ENCODE measurements around the gene ARHGEF17. TPM values are rescaled to one million over a fixed set of nuclear protein-coding genes. Genes with fewer than 3 reads are reported as not detected.
A peak's percentile ranks its signal among the peaks of the same experiment; 100 is the strongest.

The ARHGEF17 gene
- total RNA-seq, 2 donors from 2014 or later = 31.0 to 39.0 TPM

DNA sequence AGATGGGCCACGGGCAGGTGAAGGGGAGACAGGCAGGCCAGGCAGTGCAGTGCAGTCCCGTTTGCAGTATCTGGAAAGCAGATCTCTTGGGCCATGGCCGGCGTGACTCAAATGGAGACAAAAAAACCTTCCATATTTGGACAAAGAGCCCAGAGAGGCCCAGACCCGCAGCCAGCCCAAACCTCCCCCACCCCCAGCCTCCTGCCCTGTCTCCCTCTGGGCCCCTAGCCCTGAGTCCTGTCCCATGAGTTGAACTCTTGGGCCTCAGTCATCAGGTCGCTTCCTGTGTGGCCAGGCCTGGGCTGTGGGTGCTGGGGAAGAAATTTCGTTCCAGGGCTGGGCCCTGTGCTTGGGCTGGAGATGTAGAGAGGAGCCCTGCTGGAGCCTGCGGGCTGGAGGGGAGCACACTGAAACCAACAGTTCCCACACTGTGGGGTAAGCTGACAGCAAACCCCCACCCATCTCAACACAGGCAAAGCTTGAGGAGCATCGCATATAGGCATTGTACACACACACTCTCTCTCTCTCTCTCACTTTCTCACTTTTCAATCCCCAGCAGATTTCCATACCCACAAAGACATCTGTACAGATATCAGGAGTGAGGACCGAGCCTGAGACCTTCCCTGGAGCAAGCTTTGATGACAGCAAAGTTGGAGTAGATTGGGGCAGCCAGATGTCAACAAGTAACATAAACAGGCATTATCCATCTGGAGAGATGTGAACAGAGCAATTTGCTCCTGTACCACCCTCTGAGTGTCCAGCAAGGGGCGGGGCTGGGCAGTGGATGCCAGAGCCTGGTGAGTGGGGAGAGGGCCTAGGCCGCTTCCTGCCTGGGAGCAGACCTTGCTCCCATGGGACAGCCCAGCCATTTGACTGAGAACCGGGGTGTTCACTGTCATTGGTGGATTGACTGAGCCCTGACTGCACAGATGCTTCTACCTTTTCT, 17.2 kb downstream of the ARHGEF17 start:
- H3K4me1 Mint-ChIP-seq = peaks cover 12% of the 10 kb centered on the region
- WGBS, 2 experiments (ENCODE audit: insufficient coverage in 1 of 2, insufficient read length in 1 of 2) = 82 to 88% methylated on average over 6 to 13 of the region's 13 CpGs
- no peak overlapping the region for H3K4me3 Mint-ChIP-seq
- H3K27me3 Mint-ChIP-seq (ENCODE audit: insufficient read depth) = no peaks in the 10 kb centered on the region
- no peaks in the 10 kb centered on the region for H3K36me3 ChIP-seq (ENCODE audit: control insufficient read depth, insufficient read depth, low read length)
- H3K4me1 ChIP-seq (ENCODE audit: control insufficient read depth, insufficient read depth, low read length) = no peaks in the 10 kb centered on the region
- no peak overlapping the region for H3K9ac ChIP-seq (ENCODE audit: extremely low read depth, low read length, poor library complexity, severe bottlenecking)
- H3K27me3 ChIP-seq (ENCODE audit: control insufficient read depth, insufficient read depth, low read length, poor library complexity, severe bottlenecking) = no peaks in the 10 kb centered on the region
- H3K36me3 Mint-ChIP-seq (ENCODE audit: low read depth) = peaks cover 4% of the 10 kb centered on the region
- no peak overlapping the region for H3K27ac Mint-ChIP-seq
- H3K9me3 ChIP-seq (ENCODE audit: control insufficient read depth, low read length) = no peaks in the 10 kb centered on the region
- DNase-seq = no peak
- H3K4me3 ChIP-seq (ENCODE audit: low read length) = no peak overlapping the region
- H3K9me3 Mint-ChIP-seq = no peaks in the 10 kb centered on the region
- H3K27ac ChIP-seq (ENCODE audit: low read depth, low read length) = peak overlapping the region; percentile 12
- TF ChIP-seq, protein P1, sequence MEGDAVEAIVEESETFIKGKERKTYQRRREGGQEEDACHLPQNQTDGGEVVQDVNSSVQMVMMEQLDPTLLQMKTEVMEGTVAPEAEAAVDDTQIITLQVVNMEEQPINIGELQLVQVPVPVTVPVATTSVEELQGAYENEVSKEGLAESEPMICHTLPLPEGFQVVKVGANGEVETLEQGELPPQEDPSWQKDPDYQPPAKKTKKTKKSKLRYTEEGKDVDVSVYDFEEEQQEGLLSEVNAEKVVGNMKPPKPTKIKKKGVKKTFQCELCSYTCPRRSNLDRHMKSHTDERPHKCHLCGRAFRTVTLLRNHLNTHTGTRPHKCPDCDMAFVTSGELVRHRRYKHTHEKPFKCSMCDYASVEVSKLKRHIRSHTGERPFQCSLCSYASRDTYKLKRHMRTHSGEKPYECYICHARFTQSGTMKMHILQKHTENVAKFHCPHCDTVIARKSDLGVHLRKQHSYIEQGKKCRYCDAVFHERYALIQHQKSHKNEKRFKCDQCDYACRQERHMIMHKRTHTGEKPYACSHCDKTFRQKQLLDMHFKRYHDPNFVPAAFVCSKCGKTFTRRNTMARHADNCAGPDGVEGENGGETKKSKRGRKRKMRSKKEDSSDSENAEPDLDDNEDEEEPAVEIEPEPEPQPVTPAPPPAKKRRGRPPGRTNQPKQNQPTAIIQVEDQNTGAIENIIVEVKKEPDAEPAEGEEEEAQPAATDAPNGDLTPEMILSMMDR (conservative IDR thresholded peaks at IDR 0.05) = no peak

DNA sequence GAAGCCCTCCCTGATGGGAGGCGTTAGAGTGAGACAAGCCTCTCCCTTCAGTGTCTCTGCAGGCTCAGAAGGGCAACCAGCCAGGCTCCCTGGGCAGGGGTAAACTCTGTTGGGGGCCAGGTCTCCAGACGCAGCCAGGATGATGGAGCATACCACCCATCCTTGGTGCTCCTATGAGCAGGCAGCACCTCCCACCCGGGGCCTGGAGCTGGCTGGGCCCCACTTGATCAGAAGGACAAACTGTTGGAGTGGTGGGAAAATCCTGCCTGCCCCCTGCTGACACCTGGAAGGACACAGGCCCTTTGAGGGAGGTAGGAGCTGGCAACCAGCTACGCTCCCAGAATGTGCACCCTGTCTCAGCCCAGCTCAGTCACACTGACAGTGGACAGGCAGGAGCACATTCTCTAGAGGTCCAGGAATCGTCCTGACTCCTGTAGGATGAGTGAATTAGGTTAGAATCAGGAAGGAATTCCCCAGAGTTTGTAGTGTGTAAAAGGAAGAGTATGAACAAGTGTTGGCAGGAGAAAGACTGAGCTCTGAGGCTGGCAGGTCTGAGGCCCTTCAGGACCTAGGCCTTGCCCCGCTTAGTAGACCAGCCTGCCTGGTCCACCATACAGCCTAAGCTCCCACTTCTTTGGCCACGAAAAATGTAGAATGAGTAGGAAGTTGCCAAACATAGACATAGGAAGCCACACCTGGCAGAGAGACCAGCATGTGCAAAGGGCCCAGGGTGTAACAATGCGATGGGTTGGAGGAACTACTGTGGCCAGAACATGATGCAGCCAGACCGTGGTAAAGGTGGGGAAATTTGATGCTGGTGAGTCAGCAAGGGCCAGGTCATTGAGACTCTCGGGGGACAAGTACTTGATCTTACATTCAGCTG, 19.1 kb downstream of the ARHGEF17 start:
- Histone ChIP-seq H3K27me3 (ENCODE audit: control insufficient read depth, insufficient read depth, low read length, poor library complexity, severe bottlenecking) (no peaks in the 10 kb centered on the region), H3K27ac (ENCODE audit: low read depth, low read length) (no peak overlapping the region), H3K36me3 (ENCODE audit: control insufficient read depth, insufficient read depth, low read length) (no peaks in the 10 kb centered on the region), H3K9ac (ENCODE audit: extremely low read depth, low read length, poor library complexity, severe bottlenecking) (no peak overlapping the region), H3K4me3 (ENCODE audit: low read length) (no peak overlapping the region), H3K4me1 (ENCODE audit: control insufficient read depth, insufficient read depth, low read length) (peaks cover 8% of the 10 kb centered on the region), H3K9me3 (ENCODE audit: control insufficient read depth, low read length) (no peaks in the 10 kb centered on the region)
- TF ChIP-seq, protein P1 (conservative IDR thresholded peaks at IDR 0.05) = no peak
- 89 to 92% methylated on average over 10 of the region's 10 CpGs for WGBS, 2 experiments (ENCODE audit: insufficient coverage in 1 of 2, insufficient read length in 1 of 2)
- no peaks in the 10 kb centered on the region for H3K27me3 Mint-ChIP-seq (ENCODE audit: insufficient read depth)
- no peaks in the 10 kb centered on the region for H3K9me3 Mint-ChIP-seq
- H3K27ac Mint-ChIP-seq = no peak overlapping the region
- H3K36me3 Mint-ChIP-seq (ENCODE audit: low read depth) = peaks cover 4% of the 10 kb centered on the region
- H3K4me1 Mint-ChIP-seq = peaks cover 22% of the 10 kb centered on the region
- no peak overlapping the region for H3K4me3 Mint-ChIP-seq
- no peak for DNase-seq

DNA sequence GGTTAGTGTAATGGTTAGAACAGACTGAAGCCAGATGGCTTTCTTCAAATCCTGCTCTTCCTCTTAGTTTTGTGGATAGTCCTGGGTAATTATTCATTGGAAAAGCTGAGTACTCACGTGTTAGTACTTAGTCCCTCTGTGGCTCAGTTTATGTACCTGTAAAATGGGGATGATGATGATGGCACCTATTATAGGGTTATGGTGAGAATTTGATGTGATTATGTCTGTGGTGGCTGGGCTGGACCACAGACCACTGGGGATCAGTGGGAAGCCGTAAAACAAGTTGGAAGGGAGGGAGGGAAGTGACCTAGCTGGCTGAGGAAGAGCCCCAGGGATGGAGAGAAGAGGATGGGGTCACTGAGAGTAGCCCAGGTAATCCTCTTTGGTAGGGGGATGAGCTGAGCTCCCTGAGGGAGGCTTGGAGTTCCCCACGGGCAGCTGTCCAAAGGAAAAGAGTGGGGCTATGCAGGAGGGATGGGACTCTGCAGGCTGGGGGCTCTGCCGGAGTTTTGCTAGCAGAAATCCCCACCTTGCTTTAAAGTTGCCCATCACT, 19.8 kb downstream of the ARHGEF17 start:
- TF ChIP-seq, protein P1 (conservative IDR thresholded peaks at IDR 0.05) = no peak
- no peak overlapping the region for H3K27ac Mint-ChIP-seq
- Histone ChIP-seq H3K9me3 (ENCODE audit: control insufficient read depth, low read length) (no peaks in the 10 kb centered on the region), H3K4me3 (ENCODE audit: low read length) (no peak overlapping the region), H3K27me3 (ENCODE audit: control insufficient read depth, insufficient read depth, low read length, poor library complexity, severe bottlenecking) (no peaks in the 10 kb centered on the region), H3K9ac (ENCODE audit: extremely low read depth, low read length, poor library complexity, severe bottlenecking) (no peak overlapping the region), H3K36me3 (ENCODE audit: control insufficient read depth, insufficient read depth, low read length) (no peaks in the 10 kb centered on the region), H3K4me1 (ENCODE audit: control insufficient read depth, insufficient read depth, low read length) (peaks cover 8% of the 10 kb centered on the region), H3K27ac (ENCODE audit: low read depth, low read length) (no peak overlapping the region)
- H3K4me3 Mint-ChIP-seq = no peak overlapping the region
- peaks cover 4% of the 10 kb centered on the region for H3K36me3 Mint-ChIP-seq (ENCODE audit: low read depth)
- WGBS, 2 experiments (ENCODE audit: insufficient coverage in 1 of 2, insufficient read length in 1 of 2) = 72 to 75% methylated on average over 3 to 4 of the region's 4 CpGs
- DNase-seq = no peak
- no peaks in the 10 kb centered on the region for H3K9me3 Mint-ChIP-seq
- peaks cover 25% of the 10 kb centered on the region for H3K4me1 Mint-ChIP-seq
- peaks cover 2% of the 10 kb centered on the region for H3K27me3 Mint-ChIP-seq (ENCODE audit: insufficient read depth)
